NCI-H82 treated with DMSO at 0.1 percent for 48 hours (cell line): ENCODE results near the gene SLC13A5.

ENCODE experiments used
- DNase-seq: peaks from one replicate; lab custom pipeline; 2025; ENCODE audit not compliant: unreplicated experiment; lab: John Stamatoyannopoulos, UW

Gene SLC13A5

GRCh38 chr17:6639586-6640535, 73.3 kb downstream of the SLC13A5 start:
- no peak for DNase-seq

GRCh38 chr17:6639014-6639585, 74.1 kb downstream of the SLC13A5 start:
- DNase-seq: no peak

GRCh38 chr17:6638046-6638908, 74.9 kb downstream of the SLC13A5 start:
- DNase-seq: no peak

GRCh38 chr17:6637458-6637840, 75.7 kb downstream of the SLC13A5 start:
- DNase-seq: no peak

- DNase-seq: no peak
Measured at GRCh38 chr17:6636616-6637457, 76.3 kb downstream of the SLC13A5 start.

GRCh38 chr17:6636105-6636504, 77.1 kb downstream of the SLC13A5 start:
- DNase-seq: no peak
